Measurements from ENCODE around the gene HAO2. TPM values are rescaled to one million over a fixed set of nuclear protein-coding genes. Genes with fewer than 3 reads are reported as not detected.

The HAO2 gene
- total RNA-seq, 1 donor from 2014 or later = not detected

GRCh38 chr1:119431836-119432235 lies 63.3 kb downstream of the HAO2 start:
- no peaks in the 10 kb centered on the region for H3K36me3 ChIP-seq
- no peak for TF ChIP-seq CTCF (IDR thresholded peaks at IDR 0.05; ENCODE audit: borderline replicate concordance)
- H3K4me3 ChIP-seq = no peak overlapping the region
- no peaks in the 10 kb centered on the region for H3K27me3 ChIP-seq (ENCODE audit: low read depth)
- H3K9me3 ChIP-seq (replicated peaks) = no peaks in the 10 kb centered on the region
- DNase-seq = no peak
- H3K4me1 ChIP-seq = no peaks in the 10 kb centered on the region
- intact Hi-C loops (cut with micrococcal nuclease) = no loop called here
- no peak overlapping the region for H3K27ac ChIP-seq (replicated peaks)

GRCh38 chr1:119435052-119435451 lies 66.5 kb downstream of the HAO2 start:
- no peaks in the 10 kb centered on the region for H3K9me3 ChIP-seq (replicated peaks)
- peaks cover 4% of the 10 kb centered on the region for H3K27me3 ChIP-seq (ENCODE audit: low read depth)
- H3K4me1 ChIP-seq = no peaks in the 10 kb centered on the region
- no peaks in the 10 kb centered on the region for H3K36me3 ChIP-seq
- intact Hi-C loops (cut with micrococcal nuclease) = no loop called here
- no peak overlapping the region for H3K4me3 ChIP-seq
- DNase-seq = no peak
- H3K27ac ChIP-seq (replicated peaks) = no peak overlapping the region
- no peak for TF ChIP-seq CTCF (IDR thresholded peaks at IDR 0.05; ENCODE audit: borderline replicate concordance)

GRCh38 chr1:119438761-119439160 lies 70.2 kb downstream of the HAO2 start:
- no peaks in the 10 kb centered on the region for H3K36me3 ChIP-seq
- H3K27ac ChIP-seq (replicated peaks) = no peak overlapping the region
- H3K9me3 ChIP-seq (replicated peaks) = no peaks in the 10 kb centered on the region
- DNase-seq = no peak
- TF ChIP-seq CTCF (IDR thresholded peaks at IDR 0.05; ENCODE audit: borderline replicate concordance) = no peak
- no peaks in the 10 kb centered on the region for H3K4me1 ChIP-seq
- no peak overlapping the region for H3K4me3 ChIP-seq
- intact Hi-C loops (cut with micrococcal nuclease) = no loop called here
- H3K27me3 ChIP-seq (ENCODE audit: low read depth) = peaks cover 23% of the 10 kb centered on the region

- peaks cover 23% of the 10 kb centered on the region for H3K27me3 ChIP-seq (ENCODE audit: low read depth)
- H3K4me1 ChIP-seq = no peaks in the 10 kb centered on the region
- H3K27ac ChIP-seq (replicated peaks) = no peak overlapping the region
- H3K4me3 ChIP-seq = no peak overlapping the region
- no peak for TF ChIP-seq CTCF (IDR thresholded peaks at IDR 0.05; ENCODE audit: borderline replicate concordance)
- no peaks in the 10 kb centered on the region for H3K9me3 ChIP-seq (replicated peaks)
- H3K36me3 ChIP-seq = no peaks in the 10 kb centered on the region
- DNase-seq = no peak
- intact Hi-C loops (cut with micrococcal nuclease) = no loop called here
Measured at GRCh38 chr1:119440721-119441307, 72.2 kb downstream of the HAO2 start.

GRCh38 chr1:119442756-119443155 lies 74.2 kb downstream of the HAO2 start:
- intact Hi-C loops (cut with micrococcal nuclease) = no loop called here
- Histone ChIP-seq H3K36me3 (no peaks in the 10 kb centered on the region), H3K27ac (replicated peaks) (no peak overlapping the region), H3K4me3 (no peak overlapping the region), H3K27me3 (ENCODE audit: low read depth) (peaks cover 23% of the 10 kb centered on the region), H3K4me1 (no peaks in the 10 kb centered on the region), H3K9me3 (replicated peaks) (no peaks in the 10 kb centered on the region)
- TF ChIP-seq CTCF (IDR thresholded peaks at IDR 0.05; ENCODE audit: borderline replicate concordance) = no peak
- DNase-seq = no peak

Other genes starting within 250 kb of the HAO2 start
- gene WARS2, start 228.1 kb upstream of the HAO2 start, total RNA-seq = 9.5 TPM
- gene HSD3B2, start 46.4 kb downstream of the HAO2 start, total RNA-seq = not detected
- gene HSD3B1, start 138.4 kb downstream of the HAO2 start, total RNA-seq = not detected